Pancreas (tissue), 10 donors: ENCODE measurements around the gene ALK. TPM values are rescaled to one million over a fixed set of nuclear protein-coding genes. Genes with fewer than 3 reads are reported as not detected.

ENCODE experiments used
- ATAC-seq, 4 donors: fragments of 200-7000 bp; cut with Tn5 transposase; one replicate each; pipeline versions ENCODE4 v1.8.0 to v1.9.1; 2020; ENCODE audit warnings: mild to moderate bottlenecking in 4 of 4, moderate library complexity in 4 of 4
- DNase-seq, 6 donors: peaks; one replicate each; pipeline ENCODE4 v3.0.0-alpha.2; 2020
- FAIRE-seq: peaks from 2 replicates; lab custom pipeline; 2012; peaks lifted over from hg19 to GRCh38; lab: Jason Lieb, UNC
- H3K27ac ChIP-seq, 4 donors: fragments of 200-600 bp; sonication (generic); 1 replicate in 3 of 4; 2 replicates in 1 of 4; pipeline versions ENCODE4 v1.5.0 to v1.8.0; 2020
- H3K27me3 ChIP-seq, 4 donors: fragments of 200-600 bp; one replicate each; pipeline ENCODE4 v1.8.0; 2021
- H3K36me3 ChIP-seq, 3 donors: fragments of 200-600 bp; sonication (generic) in 1 of 3; one replicate each; pipeline versions ENCODE4 v1.5.0 to v1.8.0; 2020 to 2021
- H3K4me1 ChIP-seq, 3 donors: fragments of 200-600 bp; one replicate each; pipeline ENCODE4 v1.8.0; 2021
- H3K4me3 ChIP-seq, 4 donors: fragments of 200-600 bp; sonication (generic) in 2 of 4; one replicate each; pipeline versions ENCODE4 v1.5.0 to v1.8.0; 2020 to 2021
- H3K9me3 ChIP-seq, 4 donors: fragments of 200-600 bp; one replicate each; pipeline ENCODE4 v1.8.0; 2021
- CTCF ChIP-seq, 4 donors: fragments of 200-600 bp; sonication (generic) in 3 of 4; IDR thresholded peaks; one replicate each; pipeline versions ENCODE4 v1.5.0 to v1.8.0; 2021; ENCODE audit warnings: antibody characterized with exemption in 4 of 4
- WGBS, 2 donors: extraction: QIAGEN DNeasy Blood & Tissue Kit; methylation state at CpG; one replicate each; pipeline ENCODE4 v1.1.7; 2013; 5-methylcytosine and 5-hydroxymethylcytosine counted together
- intact Hi-C, 3 donors: fragments of 100-400 bp; cut with DNase I; formaldehyde crosslinking; loops; one replicate each; pipeline versions ENCODE4 v1.11.1 to v1.14.2; 2022
- polyA plus RNA-seq, 2 donors: library from polyadenylated mRNA; stranded (reverse); fragments of 200-250 nt; gene quantifications; one replicate each; pipeline ENCODE4 v1.2.3, GENCODE V29; 2013
- total RNA-seq, 6 donors: library from RNA; stranded (reverse); fragmentation: NEBNext Ultra II Directional in 4 of 6; extraction: Animal tissue kit (Norgen Biotek cat#: 25700) in 4 of 6; gene quantifications; one replicate each; pipeline versions ENCODE4 v1.2.1 to v1.2.4, GENCODE V29; 2021 to 2023
- donor health status: healthy with polysubstance abuse.
- donor health status: DM: no; HTN: no; CAD: no; lungs with moderate emphysema.
- donor health status: DM: no; HTN: no; CAD: no.
- donor health status: control.
- donor health status: control.
- donor health status: Bipolar disorder and iron deficiency.
- donor health status: DM: yes; HTN: yes; CAD: no.
- donor health status: DM: no; HTN: no; CAD: no.
- donor health status: DM: no; HTN: no; CAD: no.
- donor health status: DM: yes; HTN: yes; CAD: no.

Gene ALK
- total and polyA plus RNA-seq, 8 donors, result 0.05 to 0.17 (median 0.09) TPM; not detected in 2

GRCh38 chr2:29485631-29486030 lies 435.8 kb downstream of the ALK start:
- TF ChIP-seq CTCF (IDR thresholded peaks at IDR 0.05), result no peak
- 52 to 82% methylated on average over 3 of the region's 3 CpGs for WGBS, 2 donors
- Histone ChIP-seq H3K27ac (no peak overlapping the region), H3K27me3 (no peaks in the 10 kb centered on the region), H3K4me1 (peaks cover 0 to 2% (median 0%) of the 10 kb centered on the region in 3 donors), H3K36me3 (no peaks in the 10 kb centered on the region), H3K9me3 (no peaks in the 10 kb centered on the region), H3K4me3 (no peak overlapping the region)
- DNase-seq (no peak), FAIRE-seq (no peak), ATAC-seq (no peak)
- intact Hi-C loops, result no loop called here

GRCh38 chr2:29485117-29485516 lies 436.3 kb downstream of the ALK start:
- no peak for TF ChIP-seq CTCF (IDR thresholded peaks at IDR 0.05)
- Histone ChIP-seq H3K4me3 (no peak overlapping the region), H3K27ac (no peak overlapping the region), H3K27me3 (no peaks in the 10 kb centered on the region), H3K4me1 (peaks cover 0 to 2% (median 0%) of the 10 kb centered on the region in 3 donors), H3K9me3 (no peaks in the 10 kb centered on the region), H3K36me3 (no peaks in the 10 kb centered on the region)
- no peak for FAIRE-seq
- DNase-seq, result no peak
- intact Hi-C loops, result no loop called here
- ATAC-seq, result no peak

- no peak for DNase-seq
- 48 to 52% methylated on average over 3 of the region's 3 CpGs for WGBS, 2 donors
Observed at GRCh38 chr2:29482867-29483266, 438.5 kb downstream of the ALK start.

GRCh38 chr2:29482348-29482747 lies 439.0 kb downstream of the ALK start:
- DNase-seq (no peak), ATAC-seq (peak in 1 of 4 donors; percentile 20), FAIRE-seq (no peak)
- Histone ChIP-seq H3K4me1 (peaks cover 0 to 2% (median 0%) of the 10 kb centered on the region in 3 donors), H3K27me3 (no peaks in the 10 kb centered on the region), H3K9me3 (no peaks in the 10 kb centered on the region), H3K4me3 (no peak overlapping the region), H3K27ac (no peak overlapping the region), H3K36me3 (no peaks in the 10 kb centered on the region)
- no peak for TF ChIP-seq CTCF (IDR thresholded peaks at IDR 0.05)
- 94 to 98% methylated on average over 2 of the region's 2 CpGs for WGBS, 2 donors
- intact Hi-C loops, result no loop called here

More at GRCh38 chr2:29482867-29483266, 438.5 kb downstream of the ALK start:
- Histone ChIP-seq H3K27me3 (no peaks in the 10 kb centered on the region), H3K27ac (no peak overlapping the region), H3K4me1 (peaks cover 0 to 2% (median 0%) of the 10 kb centered on the region in 3 donors), H3K4me3 (no peak overlapping the region), H3K9me3 (no peaks in the 10 kb centered on the region), H3K36me3 (no peaks in the 10 kb centered on the region)
- no peak for TF ChIP-seq CTCF (IDR thresholded peaks at IDR 0.05)
- FAIRE-seq (no peak), ATAC-seq (peak in 3 of 4 donors; percentile 12 to 74 (median 50))
- intact Hi-C loops, result no loop called here

GRCh38 chr2:29481313-29481712 lies 440.1 kb downstream of the ALK start:
- Histone ChIP-seq H3K9me3 (no peaks in the 10 kb centered on the region), H3K4me3 (no peak overlapping the region), H3K27me3 (no peaks in the 10 kb centered on the region), H3K36me3 (no peaks in the 10 kb centered on the region), H3K27ac (no peak overlapping the region), H3K4me1 (peaks cover 0 to 2% (median 0%) of the 10 kb centered on the region in 3 donors)
- ATAC-seq (no peak), DNase-seq (no peak), FAIRE-seq (no peak)
- intact Hi-C loops, result no loop called here
- 92 to 95% methylated on average over 1 of the region's 1 CpG for WGBS, 2 donors
- no peak for TF ChIP-seq CTCF (IDR thresholded peaks at IDR 0.05)
